Neural cell (in vitro differentiated cells): ENCODE measurements around the gene MED19.

ENCODE experiments used
- CTCF ChIP-seq: fragments of 450-650 bp; IDR thresholded peaks from 2 replicates; pipeline ENCODE4 v1.5.1; 2014; ENCODE audit warnings: antibody characterized with exemption, mild to moderate bottlenecking, moderate library complexity; ENCODE audit not compliant: poor library complexity, severe bottlenecking
- EP300 ChIP-seq: fragments of 450-650 bp; conservative IDR thresholded peaks from 2 replicates; pipeline ENCODE4 v1.6.1; 2014; ENCODE audit warnings: antibody characterized with exemption, mild to moderate bottlenecking, moderate library complexity; ENCODE audit not compliant: poor library complexity, severe bottlenecking
- EZH2 ChIP-seq: fragments of 200-600, 300-800 bp; shearing (Covaris generic), sonication (generic); IDR thresholded peaks from 2 replicates; pipeline ENCODE4 v1.6.1; 2014; ENCODE audit warnings: antibody characterized with exemption, low read length, borderline replicate concordance, mild to moderate bottlenecking; ENCODE audit not compliant: insufficient read depth, poor library complexity, severe bottlenecking
- POLR2AphosphoS5 ChIP-seq: IDR thresholded peaks from 2 replicates; pipeline ENCODE4 v1.6.1; 2012
- RAD21 ChIP-seq: fragments of 450-650 bp; conservative IDR thresholded peaks from 2 replicates; pipeline ENCODE4 v1.6.1; 2014; ENCODE audit warnings: antibody characterized with exemption, mild to moderate bottlenecking, moderate library complexity
- SMC3 ChIP-seq: fragments of 450-650 bp; conservative IDR thresholded peaks from 2 replicates; pipeline ENCODE4 v1.6.1; 2014; ENCODE audit warnings: antibody characterized with exemption, mild to moderate bottlenecking, moderate library complexity; ENCODE audit not compliant: poor library complexity
- TAF1 ChIP-seq: IDR thresholded peaks from 2 replicates; pipeline ENCODE4 v1.6.1; 2012; ENCODE audit warnings: low read depth

- TF ChIP-seq TAF1 = no peak
- no peak for TF ChIP-seq CTCF
- TF ChIP-seq EP300 = no peak
- TF ChIP-seq EZH2 = no peak
- no peak for TF ChIP-seq RAD21
- TF ChIP-seq POLR2AphosphoS5 = no peak
- TF ChIP-seq SMC3 = no peak
Measured at GRCh38 chr11:57700425-57700824, 11.6 kb downstream of the MED19 start.
